Brain pericyte (primary cell): ENCODE results near the gene STK24.

ENCODE experiments used
- DNase-seq: peaks from one replicate; pipeline ENCODE4 v3.0.0-alpha.2; 2012; ENCODE audit warnings: low read depth, low spot score

STK24 gene

GRCh38 chr13:98534821-98535220 lies 42.1 kb downstream of the STK24 start:
- DNase-seq, result no peak

GRCh38 chr13:98533912-98534311 lies 43.0 kb downstream of the STK24 start:
- DNase-seq, result no peak

DNA sequence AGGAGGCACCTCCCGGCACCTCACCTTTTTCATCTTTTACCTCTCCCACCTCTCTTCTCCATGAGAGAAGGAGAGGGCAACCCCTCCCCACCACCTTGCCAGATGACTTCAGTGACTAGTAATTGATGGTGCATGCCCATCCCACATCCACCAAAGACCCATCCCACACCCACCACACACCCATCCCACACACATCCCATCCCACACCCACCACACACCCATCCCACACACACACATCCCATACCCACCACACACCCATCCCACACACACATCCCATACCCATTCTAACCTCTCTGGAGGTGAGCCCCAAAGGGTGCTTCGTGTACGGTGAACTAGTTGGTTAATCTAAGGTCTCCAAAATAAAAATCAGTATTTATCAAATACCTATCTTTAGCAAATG lies 44.7 kb downstream of the STK24 start:
- DNase-seq, result no peak

GRCh38 chr13:98530217-98530616 lies 46.7 kb downstream of the STK24 start:
- DNase-seq, result no peak

DNA sequence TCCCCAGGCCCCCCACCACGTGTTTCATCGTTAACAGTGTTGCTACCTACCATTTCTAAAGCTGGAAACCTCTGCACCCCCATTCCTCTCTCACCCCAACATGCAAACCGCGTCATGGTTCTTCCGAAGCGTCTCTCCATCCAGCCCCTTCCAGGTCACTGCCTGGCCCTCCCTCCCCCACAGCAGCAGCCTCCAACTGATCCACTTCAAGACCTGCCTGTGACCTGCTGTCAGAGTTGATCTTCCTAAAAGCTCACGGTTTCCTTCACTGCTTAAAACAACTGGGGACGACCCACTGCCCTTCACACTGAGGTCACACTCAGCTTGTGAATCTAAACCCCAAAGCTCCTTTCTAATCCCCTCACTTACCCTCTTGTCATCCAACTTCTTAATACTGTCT lies 47.7 kb downstream of the STK24 start:
- no peak for DNase-seq

- no peak for DNase-seq
Observed at GRCh38 chr13:98528663-98529064, 48.2 kb downstream of the STK24 start.

DNA sequence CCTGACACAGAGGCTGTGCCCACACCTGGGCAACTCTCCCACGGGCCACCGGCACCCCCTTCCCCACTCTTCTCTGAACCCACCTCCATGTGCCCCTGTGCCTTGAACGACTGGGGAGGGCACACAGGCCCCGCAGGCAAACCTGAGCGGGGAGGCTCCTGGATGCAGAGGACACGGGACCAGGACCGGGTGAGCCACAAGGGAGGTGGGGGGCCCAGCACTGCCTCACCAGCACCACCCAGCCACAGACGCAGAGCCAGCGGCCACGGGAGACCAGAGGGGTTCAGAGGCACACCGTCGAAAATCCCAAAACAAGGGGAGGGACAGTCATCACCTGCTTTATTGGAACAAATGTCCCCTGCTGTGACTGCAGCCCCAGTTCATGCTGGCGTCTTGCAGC lies 49.4 kb downstream of the STK24 start:
- no peak for DNase-seq

- DNase-seq, result no peak
Observed at GRCh38 chr13:98526182-98526512, 50.8 kb downstream of the STK24 start.

DNA sequence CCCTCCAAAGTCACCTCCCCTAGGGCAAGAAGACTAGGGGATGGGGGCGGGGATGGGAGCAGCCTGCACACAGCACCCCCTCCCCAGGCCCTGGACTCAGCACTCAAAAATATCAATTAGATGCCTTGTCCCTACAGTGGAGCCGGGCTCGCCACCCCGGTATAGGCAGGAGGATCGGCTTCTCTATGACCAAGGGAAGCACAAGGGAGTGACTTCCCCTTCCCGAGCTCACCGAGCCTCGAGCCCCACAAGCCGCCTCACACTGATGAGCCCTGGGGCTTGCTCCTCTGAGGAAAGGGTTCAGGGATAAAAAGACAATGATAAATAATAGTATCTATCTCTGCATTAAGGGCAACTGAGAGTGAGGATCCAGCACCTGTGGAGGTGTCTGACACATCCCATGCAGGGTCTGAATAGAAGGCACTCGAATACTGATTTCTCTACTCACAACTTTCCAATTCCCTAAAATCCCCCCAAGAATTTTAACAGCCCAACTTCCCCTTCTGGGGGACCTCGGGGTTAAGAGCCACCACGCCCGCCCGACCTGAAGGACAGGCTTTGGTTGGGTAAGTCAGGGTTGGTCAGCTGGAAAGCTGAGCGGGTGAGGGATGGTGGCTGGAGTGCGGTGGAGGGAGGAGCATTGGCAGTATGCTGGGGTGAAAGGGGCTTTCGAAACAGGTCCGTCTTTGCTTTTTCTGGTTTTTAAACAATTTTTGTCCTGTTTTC lies 51.3 kb downstream of the STK24 start:
- DNase-seq, result no peak

DNA sequence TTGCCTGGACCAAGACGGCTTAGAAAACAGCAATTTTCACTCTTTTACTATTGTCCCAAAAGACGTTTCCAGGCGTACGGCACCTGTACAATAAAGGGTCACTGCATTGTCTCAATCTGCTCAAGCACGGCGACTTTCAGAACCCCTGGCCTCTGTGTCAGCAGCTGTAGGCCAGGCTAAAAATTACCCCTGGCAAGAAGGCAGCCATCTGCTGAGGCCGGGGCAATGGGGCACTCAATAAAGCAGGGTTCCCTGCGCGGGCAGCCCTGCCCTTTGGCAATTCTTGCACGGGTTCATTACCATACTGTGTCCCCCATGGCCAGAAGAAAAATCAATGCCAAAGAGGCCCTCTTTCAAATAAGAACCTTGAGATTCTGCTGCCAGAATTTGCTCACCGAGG lies 52.1 kb downstream of the STK24 start:
- no peak for DNase-seq

- no peak for DNase-seq
Observed at GRCh38 chr13:98524391-98524790, 52.5 kb downstream of the STK24 start.

DNA sequence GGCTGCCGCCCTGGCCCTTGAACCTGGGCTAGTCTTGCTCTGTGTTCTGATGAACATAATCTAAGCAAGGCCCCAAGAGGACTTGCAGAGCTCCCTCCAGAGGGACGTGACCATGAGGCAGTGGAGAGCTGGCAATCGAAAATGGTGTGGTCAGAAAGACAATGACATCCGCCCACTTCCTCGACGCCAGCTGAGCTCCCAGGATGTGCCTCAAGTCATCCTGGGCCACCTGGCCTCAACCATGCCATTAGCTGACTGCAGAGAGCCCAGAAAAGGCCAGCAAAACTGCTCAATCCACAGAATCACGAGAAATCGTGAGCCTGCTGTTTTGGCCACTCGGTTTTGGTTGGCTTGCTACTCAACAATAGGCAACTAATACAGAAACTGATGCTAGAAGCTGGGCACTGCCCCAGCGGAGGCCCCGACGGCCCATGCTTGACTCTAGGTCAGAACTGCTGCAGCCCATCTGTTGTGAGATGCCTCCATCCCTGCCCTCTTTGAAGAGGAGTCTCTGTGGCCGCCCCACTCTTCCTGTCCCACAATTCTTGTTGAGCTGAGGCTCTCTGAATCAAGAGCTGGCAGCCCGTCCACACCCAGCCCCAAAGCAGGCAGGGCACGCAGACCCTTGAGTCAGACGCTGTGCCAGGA lies 53.3 kb downstream of the STK24 start:
- no peak for DNase-seq

GRCh38 chr13:98522371-98522770 lies 54.5 kb downstream of the STK24 start:
- no peak for DNase-seq

DNA sequence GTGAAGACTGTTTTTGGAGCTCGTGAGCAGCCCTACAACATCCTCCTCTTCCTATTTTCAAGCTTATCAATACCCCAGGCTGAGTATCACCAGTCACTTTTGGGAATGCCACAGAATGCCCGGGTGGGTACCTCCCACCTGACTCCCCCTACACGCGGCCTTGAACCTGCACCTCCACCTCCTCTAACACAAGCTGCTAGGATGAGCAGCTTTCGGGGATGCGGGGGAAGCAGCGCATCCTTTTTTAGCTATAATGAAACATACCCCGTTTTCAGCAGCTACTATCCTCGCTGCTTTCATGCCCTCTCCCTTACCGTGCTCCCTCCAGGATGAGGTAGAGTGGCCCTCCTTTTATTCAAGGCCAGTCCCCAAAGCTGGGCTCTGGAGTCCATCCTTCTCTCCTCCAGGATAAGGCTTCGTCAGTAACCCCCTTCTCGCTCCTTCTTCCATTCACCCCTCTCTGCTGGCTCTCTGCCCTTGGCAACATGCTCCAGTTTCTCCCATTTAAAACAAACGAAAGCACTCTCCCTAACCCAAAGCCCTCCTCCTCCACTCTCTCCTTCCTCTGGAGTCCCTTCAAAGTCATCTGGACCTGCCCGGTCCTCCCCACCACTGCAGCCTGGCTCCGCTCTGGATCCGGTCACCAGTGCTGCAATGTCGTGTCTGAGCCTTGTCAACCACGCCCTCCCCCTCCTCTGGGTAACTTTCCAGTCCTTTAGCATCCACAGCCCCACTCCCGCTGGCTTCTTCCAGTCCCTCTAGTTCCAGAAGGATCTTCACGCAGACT lies 55.3 kb downstream of the STK24 start:
- no peak for DNase-seq

- no peak for DNase-seq
Observed at GRCh38 chr13:98520674-98521449, 56.0 kb downstream of the STK24 start.

DNA sequence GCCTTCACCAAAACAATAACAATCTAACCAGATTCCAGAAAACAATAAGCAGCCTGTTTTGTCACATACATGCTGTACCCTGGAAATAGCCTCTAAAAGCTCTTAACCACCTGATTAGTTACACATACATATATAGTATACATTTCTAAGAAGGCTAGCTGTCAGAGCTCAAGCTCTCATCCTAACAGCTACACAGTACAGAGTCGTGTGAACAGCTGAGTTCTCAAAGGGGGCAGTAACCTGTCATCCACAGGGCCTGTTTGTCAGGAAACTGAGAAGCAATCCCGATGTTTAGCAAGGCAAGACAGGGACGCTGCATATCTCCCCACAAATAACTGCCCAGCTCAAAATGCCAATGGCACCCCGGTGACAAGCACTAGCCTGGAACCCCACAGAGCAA lies 56.9 kb downstream of the STK24 start:
- DNase-seq, result no peak

DNA sequence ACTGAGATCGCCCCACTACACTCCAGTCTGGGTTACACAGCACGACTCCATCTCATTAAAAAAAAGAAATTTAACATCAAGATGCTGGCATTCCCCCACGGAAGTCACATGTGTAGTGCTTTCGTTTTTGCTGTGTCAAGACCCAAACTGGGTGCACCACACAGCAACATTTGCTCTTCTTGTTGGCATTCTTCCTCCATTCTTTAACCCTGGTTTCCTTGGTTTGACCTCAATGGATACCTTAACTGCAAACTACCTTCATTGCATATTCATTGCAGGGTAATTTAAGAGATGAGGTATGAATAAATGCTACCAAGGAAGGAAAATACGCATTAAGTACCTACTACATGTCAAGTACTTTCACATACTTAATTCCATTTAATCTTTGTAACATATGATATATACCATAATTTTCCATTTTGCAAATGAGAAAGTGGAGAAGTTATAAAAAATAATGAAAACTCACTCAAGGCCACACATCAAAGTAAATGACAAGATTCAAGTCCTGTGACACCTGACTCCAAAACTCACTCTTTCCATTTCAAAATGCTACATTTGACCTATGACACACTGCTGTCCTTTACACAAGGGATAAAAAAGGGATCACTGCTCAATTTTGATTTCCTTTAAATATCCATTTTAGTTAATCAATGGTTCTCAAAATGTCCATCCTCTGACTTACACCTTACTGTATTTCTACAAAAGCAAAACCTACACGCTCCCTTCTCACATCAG lies 59.2 kb downstream of the STK24 start:
- DNase-seq, result no peak

DNA sequence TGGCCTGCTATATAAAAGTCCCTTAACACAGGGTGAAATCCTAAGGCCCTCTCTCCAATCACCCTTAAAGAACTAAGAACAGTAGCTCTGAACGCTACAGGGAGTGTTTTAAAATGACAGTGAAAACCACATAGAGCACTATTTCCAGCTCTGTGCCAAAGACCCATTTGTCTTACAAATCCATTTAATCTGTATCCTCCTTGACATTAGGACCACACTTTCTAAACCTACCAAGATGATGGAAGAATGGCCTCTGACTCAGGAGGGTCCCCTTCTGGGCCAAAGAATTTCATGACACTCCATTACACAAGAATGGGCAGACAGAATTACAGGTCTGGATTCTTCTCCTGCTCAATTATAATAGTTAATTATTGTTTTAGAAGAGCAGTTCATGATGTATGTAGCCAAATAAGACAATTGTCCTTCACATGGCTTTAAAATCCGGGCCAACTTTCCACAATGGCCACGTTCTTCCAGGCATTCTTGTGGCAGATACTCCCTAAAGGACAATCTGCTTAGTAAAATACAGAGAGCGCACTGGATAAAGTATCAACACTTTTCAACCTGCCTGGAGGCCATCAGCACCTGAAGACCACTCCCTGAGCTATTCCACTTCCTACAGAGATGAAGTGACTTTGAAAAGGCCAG lies 61.0 kb downstream of the STK24 start:
- DNase-seq, result no peak

- no peak for DNase-seq
Observed at GRCh38 chr13:98514288-98514687, 62.6 kb downstream of the STK24 start.

DNA sequence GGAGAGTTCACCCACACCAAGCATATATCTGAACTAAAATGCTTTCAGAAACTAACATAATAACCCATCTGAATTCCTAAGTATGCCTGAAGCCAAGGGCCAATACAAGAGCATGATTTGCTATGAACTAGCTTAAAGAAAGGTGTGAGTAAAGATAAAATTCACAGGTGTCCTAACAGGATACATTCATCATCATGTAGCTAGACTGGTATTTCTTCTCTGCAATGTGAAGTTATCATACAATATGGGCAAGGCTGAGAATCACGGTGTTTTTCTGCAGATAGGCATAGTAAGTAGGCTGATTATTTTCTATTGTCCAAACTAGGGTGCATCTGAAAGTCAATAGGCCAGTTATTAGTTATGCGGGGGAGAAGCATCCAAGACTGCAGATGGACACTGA lies 63.1 kb downstream of the STK24 start:
- no peak for DNase-seq
